Kidney capillary endothelial cell (primary cell): ENCODE measurements around the gene RAPGEF4.
"Not testable (repeated sequence)": the region's sequence is repeated elsewhere in the genome, so short reads cannot be mapped to it uniquely, and the experiment has no call there.

Experiments used
- DNase-seq: peaks from one replicate; pipeline ENCODE4 v3.0.0-alpha.2; 2018; ENCODE audit warnings: low spot score

RAPGEF4 gene

GRCh38 chr2:173037245-173038120 lies 301.8 kb downstream of the RAPGEF4 start:
- no peak for DNase-seq

DNA sequence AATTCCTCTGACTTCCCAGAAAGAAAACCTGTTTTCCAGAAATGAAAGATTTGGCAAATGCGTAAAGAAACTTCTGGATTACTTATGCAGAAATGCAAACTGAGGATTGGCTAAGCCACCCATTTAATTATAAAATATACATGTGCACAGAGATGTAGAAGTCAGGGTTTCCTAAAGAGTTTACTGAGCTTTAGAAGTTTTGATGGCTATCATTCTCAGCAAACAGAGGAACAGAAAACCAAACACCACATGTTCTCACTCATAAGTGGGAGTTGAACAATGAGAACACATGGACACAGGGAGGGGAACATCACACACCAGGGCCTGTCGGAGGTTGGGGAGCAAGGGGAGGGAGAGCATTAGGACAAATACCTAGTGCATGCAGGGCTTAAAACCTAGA lies 302.6 kb downstream of the RAPGEF4 start:
- not testable (repeated sequence) for DNase-seq

DNA sequence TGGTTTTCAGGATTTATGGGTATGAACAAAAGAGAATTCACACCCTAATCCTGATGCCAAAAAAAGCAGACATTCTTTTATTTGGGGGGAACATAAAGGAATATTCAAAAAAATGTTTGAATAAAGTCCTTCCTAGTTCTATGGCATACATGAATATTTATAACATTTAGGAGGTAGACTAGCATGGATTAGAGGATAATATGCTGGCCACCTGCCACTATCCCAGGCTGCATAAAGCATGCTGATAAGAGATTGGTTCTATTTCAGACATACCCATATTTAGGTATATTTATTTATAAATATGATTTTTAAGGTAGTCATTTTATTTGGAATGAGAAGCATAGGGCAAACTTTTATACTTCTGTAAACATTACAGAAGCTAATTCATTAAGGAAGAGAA lies 305.1 kb downstream of the RAPGEF4 start:
- no peak for DNase-seq

DNA sequence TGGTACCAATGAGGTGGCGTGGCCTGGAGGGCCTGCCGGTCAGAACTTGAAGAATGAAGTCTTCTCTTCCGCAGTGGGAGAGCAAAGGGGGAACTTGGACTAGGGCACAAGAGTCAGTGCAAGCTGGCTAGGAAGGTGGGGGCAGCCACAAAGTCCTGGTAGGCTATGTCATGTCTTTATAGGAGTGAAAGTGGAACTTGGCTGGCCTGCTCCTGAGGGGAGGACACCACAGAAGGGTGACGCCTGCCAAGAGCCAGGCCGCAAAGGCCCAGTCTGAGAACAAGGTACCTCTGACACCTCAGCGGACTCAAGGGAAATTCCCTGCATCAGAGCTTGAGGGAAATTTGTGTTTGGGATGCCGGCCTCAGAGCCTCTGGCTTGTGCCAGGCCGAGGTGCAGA lies 307.8 kb downstream of the RAPGEF4 start:
- no peak for DNase-seq

GRCh38 chr2:173043897-173044519 lies 308.4 kb downstream of the RAPGEF4 start:
- no peak for DNase-seq

- no peak for DNase-seq
These were observed 309.0 kb downstream of the RAPGEF4 start for GRCh38 chr2:173044686-173045085.

- no peak for DNase-seq
These were observed 309.5 kb downstream of the RAPGEF4 start for GRCh38 chr2:173045181-173045580.

DNA sequence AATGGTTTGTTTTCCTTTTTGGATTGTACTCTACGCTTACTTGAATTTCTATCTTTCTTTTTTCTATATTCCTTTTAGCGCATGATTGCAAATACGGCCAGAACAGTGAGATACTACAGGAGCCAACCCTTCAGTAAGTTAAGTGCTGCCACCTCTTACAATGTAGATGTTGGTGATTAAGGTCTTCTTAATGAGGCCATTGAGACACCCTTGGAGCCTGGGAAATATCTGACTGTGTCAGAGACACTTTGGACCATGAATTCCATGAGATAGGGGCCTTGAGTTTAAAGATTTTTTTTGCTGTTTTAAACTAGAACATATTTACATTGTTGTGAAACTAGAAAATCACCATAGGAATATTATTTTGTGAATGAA lies 312.9 kb downstream of the RAPGEF4 start:
- DNase-seq = no peak

- DNase-seq = peak; percentile 86
These were observed 313.4 kb downstream of the RAPGEF4 start for GRCh38 chr2:173048897-173049661.

- no peak for DNase-seq
These were observed 314.2 kb downstream of the RAPGEF4 start for GRCh38 chr2:173049831-173050230.

GRCh38 chr2:173050684-173051083 lies 315.0 kb downstream of the RAPGEF4 start:
- DNase-seq = no peak

DNA sequence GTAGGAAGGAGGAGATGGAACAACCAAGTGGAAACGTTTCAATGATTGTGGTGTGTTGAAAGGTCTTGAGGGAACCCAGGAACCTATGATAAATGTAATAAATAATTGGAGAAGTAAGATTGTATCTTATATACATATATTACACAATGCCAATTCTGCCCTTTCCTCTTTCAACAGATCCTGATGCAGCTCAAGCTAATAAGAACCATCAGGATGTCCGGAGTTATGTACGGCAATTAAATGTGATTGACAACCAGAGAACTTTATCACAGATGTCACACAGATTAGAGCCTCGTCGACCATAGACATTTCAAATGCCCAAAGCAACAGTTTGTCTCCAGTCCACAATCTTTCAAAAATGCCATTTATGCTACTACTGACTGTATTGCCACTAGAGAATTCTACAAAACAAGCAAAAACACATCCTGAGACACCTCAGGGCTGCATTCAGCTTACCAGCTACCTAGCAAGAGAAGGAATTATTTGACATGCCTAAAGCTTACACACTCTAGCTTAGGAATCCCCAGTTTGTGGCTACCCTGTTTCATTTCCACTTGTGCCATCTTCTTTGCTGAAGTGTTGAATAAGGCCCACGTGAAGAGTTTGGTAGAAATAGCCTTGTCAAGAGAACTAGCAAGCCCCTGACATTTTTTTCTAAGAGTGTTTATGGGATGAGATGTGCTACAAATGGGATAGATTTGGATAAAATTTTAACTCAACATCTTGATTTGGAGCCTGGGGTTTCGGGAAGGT lies 316.0 kb downstream of the RAPGEF4 start:
- DNase-seq = no peak

DNA sequence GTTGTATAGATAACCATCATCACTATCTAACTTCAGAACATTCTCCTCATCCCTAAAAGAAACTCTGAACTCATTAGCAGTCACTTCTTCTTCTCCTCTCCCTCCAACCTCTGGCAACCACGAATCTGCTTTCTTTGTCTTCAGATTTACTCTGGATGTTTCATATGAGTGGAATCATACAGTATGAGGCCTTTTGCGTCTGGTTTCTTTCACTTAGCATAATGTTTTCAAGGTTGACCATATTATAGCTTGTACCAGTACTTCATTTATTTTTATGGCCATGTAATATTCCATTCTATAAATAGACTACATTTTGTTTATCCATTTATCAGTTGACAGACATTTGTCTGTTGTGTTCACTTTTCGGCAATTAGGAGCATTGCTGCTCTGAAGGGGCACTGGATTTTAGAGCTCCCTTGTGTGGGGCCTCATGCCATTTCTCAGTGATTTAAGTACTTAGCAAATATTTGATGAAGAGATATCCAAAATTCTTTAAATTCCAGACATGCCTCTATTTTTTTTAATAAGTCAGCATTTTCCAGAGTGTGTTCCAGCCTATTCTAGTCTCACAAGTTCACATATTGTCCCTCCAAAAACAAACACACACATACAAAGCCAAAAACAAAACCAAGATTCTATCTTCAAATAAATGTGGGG lies 317.5 kb downstream of the RAPGEF4 start:
- DNase-seq = no peak

DNA sequence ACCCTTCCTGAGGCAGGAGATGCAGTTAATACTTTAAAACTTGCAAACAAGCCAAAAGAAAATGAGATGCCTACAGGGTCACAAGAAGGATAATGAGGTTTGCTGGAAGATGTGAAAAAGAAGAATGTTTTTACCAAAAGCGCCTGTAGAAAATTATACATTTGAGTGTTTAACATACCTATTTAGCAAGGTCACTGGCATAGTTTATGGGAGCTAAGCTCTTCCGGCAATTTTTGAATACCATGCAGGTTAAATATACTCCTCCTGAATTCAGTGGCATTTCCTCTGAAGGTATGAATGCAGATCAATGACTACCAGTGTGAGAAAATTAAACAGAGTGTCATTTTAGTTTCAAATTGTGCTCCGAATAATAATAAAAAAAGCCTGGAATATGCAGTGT lies 318.8 kb downstream of the RAPGEF4 start:
- no peak for DNase-seq

- DNase-seq = no peak
These were observed 321.2 kb downstream of the RAPGEF4 start for GRCh38 chr2:173056705-173057364.

DNA sequence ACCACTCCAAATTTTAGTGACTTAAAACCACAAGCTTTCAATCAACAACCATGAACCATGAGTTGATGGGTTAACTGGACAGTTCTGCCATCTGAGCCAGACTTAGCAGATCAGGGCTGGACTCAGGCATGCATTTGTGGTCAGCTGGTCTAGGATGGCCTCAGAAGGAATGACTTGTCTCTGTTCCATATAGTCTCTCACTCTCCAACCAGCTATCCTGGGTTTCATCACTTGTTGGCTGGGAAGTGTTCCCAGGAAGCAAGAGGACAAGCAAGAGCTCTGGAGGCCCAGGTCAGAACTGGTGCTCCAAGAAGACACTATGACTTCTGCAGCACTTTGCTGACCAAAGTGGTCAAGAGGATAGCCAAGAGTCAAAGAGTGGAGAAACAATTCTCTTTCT lies 322.5 kb downstream of the RAPGEF4 start:
- DNase-seq = no peak

GRCh38 chr2:173058673-173059072 lies 323.0 kb downstream of the RAPGEF4 start:
- no peak for DNase-seq

- no peak for DNase-seq
These were observed 323.6 kb downstream of the RAPGEF4 start for GRCh38 chr2:173059292-173059691.

GRCh38 chr2:173059971-173060461 lies 324.4 kb downstream of the RAPGEF4 start:
- no peak for DNase-seq

DNA sequence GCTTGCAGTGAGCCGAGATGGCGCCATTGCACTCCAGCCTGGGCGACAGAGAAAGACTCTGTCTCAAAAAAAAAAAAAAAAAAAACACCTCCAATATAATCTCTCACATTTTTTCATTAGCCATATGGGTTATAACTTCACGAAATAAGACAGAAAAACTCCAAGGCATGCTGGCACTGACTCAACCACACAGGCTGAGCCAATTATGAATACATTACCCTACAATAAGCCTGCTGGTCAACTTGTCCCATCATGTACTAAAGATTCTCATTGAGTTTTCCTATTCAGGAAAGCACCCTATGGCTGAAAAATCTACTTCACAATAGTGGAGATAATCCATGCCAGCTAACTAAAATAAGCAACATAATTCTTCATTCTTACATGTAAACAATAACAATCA lies 327.2 kb downstream of the RAPGEF4 start:
- DNase-seq = no peak
